HG03196 (cell line): ENCODE measurements around the gene KMT2B.
A peak's percentile ranks its signal among the peaks of the same experiment; 100 is the strongest.
"Not testable (repeated sequence)": the region's sequence is repeated elsewhere in the genome, so short reads cannot be mapped to it uniquely, and the experiment has no call there.

Source experiments
- ATAC-seq: cut with Tn5 transposase; IDR thresholded peaks from one replicate; pipeline ENCODE4 v1.9.1; 2021; ENCODE audit not compliant: unreplicated experiment

KMT2B gene

GRCh38 chr19:35712567-35713505, 5.0 kb upstream of the KMT2B start:
- no peak for ATAC-seq

GRCh38 chr19:35713506-35713850, 4.3 kb upstream of the KMT2B start:
- no peak for ATAC-seq

DNA sequence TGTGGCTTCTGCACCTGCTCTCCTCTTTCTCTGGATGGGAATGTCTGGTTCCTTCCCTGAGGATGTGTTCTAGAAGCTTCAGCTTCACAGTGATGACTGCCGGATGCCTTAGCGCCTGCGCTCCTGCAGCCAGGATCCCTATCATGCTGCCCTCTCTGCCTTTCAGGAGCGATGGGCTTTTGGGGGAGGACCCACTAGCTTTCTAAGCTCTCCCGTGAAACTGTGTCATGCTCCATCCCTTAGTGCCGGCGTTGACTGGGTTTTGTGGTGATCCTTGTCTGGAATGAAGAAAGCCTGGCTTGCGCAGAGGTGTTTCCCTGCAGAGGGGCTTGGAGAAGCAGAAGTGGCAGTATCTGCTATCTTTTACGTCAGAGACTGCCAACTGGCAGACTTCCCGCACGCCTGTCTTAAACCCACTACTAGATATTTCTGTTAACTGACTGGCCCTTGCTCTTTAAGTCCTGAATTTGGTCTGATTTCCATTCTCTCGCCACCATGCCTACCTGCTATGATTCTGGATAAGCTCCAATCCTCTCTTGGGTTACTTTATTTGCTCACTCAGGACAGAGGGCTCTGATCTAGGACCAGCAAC, 3.8 kb upstream of the KMT2B start:
- no peak for ATAC-seq

GRCh38 chr19:35714601-35715354, 3.0 kb upstream of the KMT2B start:
- no peak for ATAC-seq

DNA sequence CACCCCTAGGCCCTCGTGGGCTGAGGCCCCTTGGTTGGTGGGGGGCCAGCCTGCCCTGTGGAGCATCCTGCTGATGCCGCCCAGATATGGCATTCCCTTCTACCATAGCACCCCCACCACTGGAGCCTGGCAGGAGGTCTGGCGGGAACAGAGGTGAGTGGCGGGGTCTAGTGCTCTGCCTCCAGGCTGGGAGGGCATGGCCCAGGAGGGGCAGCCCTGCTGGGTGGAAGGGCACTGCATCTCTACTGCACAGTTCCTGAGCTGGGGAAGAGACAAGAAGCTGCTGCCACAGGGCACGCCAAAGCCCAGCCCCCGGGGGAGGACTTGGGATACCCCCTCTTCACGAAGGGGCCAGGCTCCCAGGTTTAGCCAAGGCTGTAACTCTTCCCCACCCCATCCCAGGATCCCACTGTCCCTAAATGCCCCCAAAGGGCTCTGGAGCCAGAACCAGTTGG, 2.4 kb upstream of the KMT2B start:
- no peak for ATAC-seq

DNA sequence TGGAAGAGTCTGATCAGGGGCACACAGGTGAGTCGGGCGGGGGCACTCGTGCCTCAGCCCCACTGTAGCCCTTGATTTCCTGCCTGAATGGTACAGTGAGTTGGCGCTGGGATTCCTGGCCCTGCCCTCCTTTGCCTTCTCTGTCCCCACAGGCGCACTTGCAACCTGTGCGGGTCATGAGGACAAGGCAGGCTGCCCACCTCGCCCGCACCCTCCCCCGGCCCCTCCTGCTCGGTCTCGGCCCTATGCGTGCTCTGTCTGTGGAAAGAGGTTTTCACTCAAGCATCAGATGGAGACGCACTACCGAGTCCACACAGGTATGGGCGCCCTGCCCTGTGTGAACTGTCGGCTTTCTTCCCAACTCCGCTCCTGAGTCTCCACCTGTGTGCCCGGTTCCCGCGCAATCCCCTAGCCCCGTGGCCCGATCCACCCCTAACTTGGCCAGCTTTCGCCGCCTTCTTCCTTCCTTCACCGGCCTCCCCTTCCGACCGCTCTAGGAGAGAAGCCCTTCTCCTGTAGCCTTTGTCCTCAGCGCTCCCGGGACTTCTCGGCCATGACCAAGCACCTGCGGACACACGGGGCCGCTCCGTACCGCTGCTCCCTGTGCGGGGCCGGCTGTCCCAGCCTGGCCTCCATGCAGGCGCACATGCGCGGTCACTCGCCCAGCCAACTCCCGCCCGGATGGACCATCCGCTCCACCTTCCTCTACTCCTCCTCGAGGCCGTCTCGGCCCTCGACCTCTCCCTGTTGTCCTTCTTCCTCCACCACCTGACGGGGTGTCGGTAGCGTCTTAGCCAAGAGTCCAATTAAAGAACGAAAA, 1.6 kb upstream of the KMT2B start:
- no peak for ATAC-seq

GRCh38 chr19:35716801-35717664, 770 bp upstream of the KMT2B start:
- peak; percentile 50 for ATAC-seq

- ATAC-seq = no peak
Measured at GRCh38 chr19:35718345-35719041, 690 bp downstream of the KMT2B start.

GRCh38 chr19:35719402-35720162, 1.8 kb downstream of the KMT2B start:
- ATAC-seq = no peak

GRCh38 chr19:35720163-35720524, 2.3 kb downstream of the KMT2B start:
- no peak for ATAC-seq

- no peak for ATAC-seq
Measured at GRCh38 chr19:35720648-35721047, 2.8 kb downstream of the KMT2B start.

GRCh38 chr19:35721374-35721773, 3.6 kb downstream of the KMT2B start:
- no peak for ATAC-seq

DNA sequence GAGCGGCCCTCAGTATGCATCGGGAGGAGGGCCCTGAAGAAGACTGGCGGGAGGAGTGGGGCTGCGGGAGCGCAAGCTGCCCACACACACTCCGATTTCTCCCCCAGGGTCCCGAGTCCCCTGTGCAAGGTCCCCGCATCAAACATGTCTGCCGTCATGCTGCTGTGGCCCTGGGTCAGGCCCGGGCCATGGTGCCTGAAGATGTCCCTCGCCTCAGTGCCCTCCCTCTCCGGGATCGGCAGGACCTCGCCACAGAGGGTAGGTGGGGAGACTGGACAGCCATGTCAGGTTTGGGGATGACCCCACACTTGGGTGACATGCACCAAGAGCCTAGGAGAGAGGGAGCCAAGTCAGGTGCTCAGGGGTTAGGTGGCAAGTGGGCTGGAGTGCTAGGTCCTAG, 4.7 kb downstream of the KMT2B start:
- ATAC-seq = no peak

DNA sequence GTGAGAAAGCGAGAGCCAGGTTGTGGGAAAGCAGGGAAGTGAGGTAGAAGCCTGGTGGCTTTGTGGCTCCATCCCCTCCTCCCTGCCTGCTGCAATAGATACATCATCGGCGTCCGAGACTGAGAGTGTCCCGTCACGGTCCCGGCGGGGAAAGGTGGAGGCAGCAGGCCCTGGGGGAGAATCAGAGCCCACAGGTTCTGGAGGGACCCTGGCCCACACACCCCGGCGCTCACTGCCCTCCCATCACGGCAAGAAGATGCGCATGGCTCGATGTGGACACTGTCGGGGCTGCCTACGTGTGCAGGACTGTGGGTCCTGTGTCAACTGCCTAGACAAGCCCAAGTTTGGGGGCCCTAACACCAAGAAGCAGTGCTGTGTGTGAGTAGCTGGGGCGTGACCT, 5.1 kb downstream of the KMT2B start:
- ATAC-seq = no peak

GRCh38 chr19:35723671-35724070, 5.9 kb downstream of the KMT2B start:
- no peak for ATAC-seq

GRCh38 chr19:35724132-35724531, 6.3 kb downstream of the KMT2B start:
- ATAC-seq = not testable (repeated sequence)

DNA sequence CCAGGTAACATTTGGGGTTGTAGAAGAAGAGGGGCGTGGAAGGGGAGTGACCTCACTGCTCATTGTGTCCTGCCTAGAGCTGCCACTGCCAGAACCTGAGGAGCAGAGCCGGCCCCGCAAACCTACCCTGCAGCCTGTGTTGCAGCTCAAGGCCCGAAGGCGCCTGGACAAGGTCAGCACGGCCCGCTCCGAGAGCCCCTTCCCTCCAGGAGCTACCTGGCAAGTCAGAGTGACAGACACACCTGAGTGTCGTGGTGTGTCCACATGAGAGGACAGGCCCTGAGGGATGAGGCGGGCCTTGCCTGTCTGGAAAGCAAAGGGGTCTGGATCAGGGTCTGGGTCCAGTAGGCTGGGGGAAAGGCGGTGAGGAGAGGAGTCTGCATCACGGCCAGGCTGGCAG, 6.8 kb downstream of the KMT2B start:
- ATAC-seq = no peak

DNA sequence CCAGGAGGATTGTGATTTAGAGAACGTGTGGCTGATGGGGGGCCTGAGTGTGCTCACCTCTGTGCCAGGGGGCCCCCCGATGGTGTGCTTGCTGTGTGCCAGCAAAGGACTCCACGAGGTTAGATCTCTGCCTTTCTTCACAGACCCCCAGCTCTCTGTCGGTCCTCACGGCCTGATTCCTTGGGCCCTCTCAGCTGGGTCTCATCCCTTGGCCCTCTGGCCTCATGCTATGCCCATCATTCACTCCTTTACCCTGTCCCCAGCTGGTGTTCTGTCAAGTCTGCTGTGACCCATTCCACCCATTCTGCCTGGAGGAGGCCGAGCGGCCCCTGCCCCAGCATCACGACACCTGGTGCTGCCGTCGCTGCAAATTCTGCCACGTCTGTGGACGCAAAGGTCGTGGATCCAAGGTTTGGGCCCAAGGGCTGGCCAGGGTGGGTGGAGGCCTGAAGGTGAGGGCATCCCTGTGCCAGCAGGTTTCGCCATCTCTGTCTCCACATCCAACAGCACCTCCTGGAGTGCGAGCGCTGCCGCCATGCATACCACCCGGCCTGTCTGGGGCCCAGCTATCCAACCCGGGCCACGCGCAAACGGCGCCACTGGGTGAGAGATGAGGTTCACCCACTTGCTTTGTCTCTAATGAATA, 7.5 kb downstream of the KMT2B start:
- no peak for ATAC-seq
